ENCODE results near the gene THOC7. TPM values are rescaled to one million over a fixed set of nuclear protein-coding genes. Genes with fewer than 3 reads are reported as not detected.

The THOC7 gene
- total RNA-seq, 1 donor from 2014 or later: 98.5 TPM

Other genes with a start within 250 kb of the THOC7 start
- not detected in 2 replicates for gene SNTN, start 211.1 kb downstream of the THOC7 start, total RNA-seq
- not detected in 2 replicates for gene C3orf49, start 44.5 kb downstream of the THOC7 start, total RNA-seq
- 56.2 and 57.2 TPM in 2 replicates for gene ATXN7, start 62 bp upstream of the THOC7 start, total RNA-seq
- not detected in 2 replicates for gene SCAANT1, start 48.6 kb upstream of the THOC7 start, total RNA-seq
- 88.5 and 89.2 TPM in 2 replicates for gene PSMD6, start 159.7 kb upstream of the THOC7 start, total RNA-seq

Measured in T-helper 2 cell treated with Interferon-gamma antibody and Interleukin-4, amounts not matched to agents 100 ng/mL and 5 ng/mL, for 36 hours (primary cell).